ENCODE data around the gene DCC. TPM values are rescaled to one million over a fixed set of nuclear protein-coding genes. Genes with fewer than 3 reads are reported as not detected.

Gene DCC
- total RNA-seq, 1 donor from 2014 or later: not detected

DNA sequence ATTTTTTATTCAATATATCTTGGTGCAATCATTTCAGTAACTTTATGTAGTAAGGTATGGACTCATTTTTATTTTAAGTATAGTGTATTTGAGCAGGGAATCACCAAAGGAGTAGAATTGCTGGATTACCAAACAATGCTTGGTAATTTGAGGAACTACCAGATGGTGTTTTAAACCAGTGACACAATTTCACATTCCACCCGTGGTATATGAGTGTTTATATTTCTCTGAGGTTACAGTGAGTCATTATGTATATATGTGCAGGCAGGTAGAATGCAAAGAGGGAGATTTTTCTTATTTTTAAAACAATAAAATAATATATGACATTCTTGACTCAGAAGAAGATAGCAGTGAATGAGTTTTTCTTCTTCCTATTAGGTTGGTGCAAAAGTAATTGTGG is 596.9 kb downstream of the DCC start:
- TF ChIP-seq, protein P1, sequence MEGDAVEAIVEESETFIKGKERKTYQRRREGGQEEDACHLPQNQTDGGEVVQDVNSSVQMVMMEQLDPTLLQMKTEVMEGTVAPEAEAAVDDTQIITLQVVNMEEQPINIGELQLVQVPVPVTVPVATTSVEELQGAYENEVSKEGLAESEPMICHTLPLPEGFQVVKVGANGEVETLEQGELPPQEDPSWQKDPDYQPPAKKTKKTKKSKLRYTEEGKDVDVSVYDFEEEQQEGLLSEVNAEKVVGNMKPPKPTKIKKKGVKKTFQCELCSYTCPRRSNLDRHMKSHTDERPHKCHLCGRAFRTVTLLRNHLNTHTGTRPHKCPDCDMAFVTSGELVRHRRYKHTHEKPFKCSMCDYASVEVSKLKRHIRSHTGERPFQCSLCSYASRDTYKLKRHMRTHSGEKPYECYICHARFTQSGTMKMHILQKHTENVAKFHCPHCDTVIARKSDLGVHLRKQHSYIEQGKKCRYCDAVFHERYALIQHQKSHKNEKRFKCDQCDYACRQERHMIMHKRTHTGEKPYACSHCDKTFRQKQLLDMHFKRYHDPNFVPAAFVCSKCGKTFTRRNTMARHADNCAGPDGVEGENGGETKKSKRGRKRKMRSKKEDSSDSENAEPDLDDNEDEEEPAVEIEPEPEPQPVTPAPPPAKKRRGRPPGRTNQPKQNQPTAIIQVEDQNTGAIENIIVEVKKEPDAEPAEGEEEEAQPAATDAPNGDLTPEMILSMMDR (conservative IDR thresholded peaks at IDR 0.05; ENCODE audit: low read depth, low read length): no peak
- H3K4me3 ChIP-seq (ENCODE audit: low read depth, low read length): no peak overlapping the region
- DNase-seq (ENCODE audit: low read depth): no peak

- DNase-seq (ENCODE audit: low read depth): no peak
- no peak overlapping the region for H3K4me3 ChIP-seq (ENCODE audit: low read depth, low read length)
- TF ChIP-seq, protein P1 (conservative IDR thresholded peaks at IDR 0.05; ENCODE audit: low read depth, low read length): no peak
Observed at GRCh38 chr18:52937840-52938239, 597.8 kb downstream of the DCC start.

DNA sequence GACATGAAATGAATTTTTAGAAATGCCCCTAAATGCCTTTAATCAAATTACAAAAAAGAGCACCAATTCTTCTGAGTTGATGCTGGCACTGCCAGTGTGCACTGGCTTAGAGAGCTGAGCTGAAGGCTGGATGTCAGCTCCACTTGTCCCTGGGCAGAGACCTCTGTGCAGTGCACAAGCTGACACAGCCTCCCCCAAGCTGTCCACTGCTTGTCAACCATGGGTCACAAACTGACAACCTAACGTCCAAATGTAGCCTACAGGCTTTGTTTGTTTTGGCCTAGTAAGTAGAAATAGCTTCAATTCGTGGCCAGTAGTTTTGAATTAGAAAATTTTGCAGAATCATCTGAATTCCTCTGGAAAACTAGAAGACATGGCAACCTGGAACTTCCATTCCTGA is 605.6 kb downstream of the DCC start:
- TF ChIP-seq, protein P1 (conservative IDR thresholded peaks at IDR 0.05; ENCODE audit: low read depth, low read length): no peak
- H3K4me3 ChIP-seq (ENCODE audit: low read depth, low read length): no peak overlapping the region

GRCh38 chr18:52948868-52949444 is 609.0 kb downstream of the DCC start:
- no peak overlapping the region for H3K4me3 ChIP-seq (ENCODE audit: low read depth, low read length)
- TF ChIP-seq, protein P1 (conservative IDR thresholded peaks at IDR 0.05; ENCODE audit: low read depth, low read length): no peak
- no peak for DNase-seq (ENCODE audit: low read depth)

More for the DNA sequence above, 605.6 kb downstream of the DCC start:
- no peak for DNase-seq (ENCODE audit: low read depth)

DNA sequence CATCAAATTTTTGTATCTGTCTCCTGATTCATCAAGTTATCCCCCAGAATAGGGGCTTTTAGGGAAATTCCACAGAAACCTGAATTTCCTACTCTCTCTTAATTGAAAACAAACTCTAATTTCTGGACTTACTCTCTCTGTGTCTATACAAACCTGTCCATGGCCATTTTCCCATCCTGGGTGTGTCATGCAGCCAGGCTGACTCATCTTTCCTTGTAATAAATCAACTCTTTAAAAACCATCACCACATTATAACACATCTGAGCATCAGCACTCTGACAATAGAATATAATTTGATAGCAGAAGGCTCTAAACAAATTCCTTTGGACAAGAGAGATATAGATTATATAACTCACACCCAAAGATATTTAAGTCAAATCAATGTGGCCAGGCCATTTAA is 610.2 kb downstream of the DCC start:
- TF ChIP-seq, protein P1 (conservative IDR thresholded peaks at IDR 0.05; ENCODE audit: low read depth, low read length): no peak
- DNase-seq (ENCODE audit: low read depth): no peak
- no peak overlapping the region for H3K4me3 ChIP-seq (ENCODE audit: low read depth, low read length)

DNA sequence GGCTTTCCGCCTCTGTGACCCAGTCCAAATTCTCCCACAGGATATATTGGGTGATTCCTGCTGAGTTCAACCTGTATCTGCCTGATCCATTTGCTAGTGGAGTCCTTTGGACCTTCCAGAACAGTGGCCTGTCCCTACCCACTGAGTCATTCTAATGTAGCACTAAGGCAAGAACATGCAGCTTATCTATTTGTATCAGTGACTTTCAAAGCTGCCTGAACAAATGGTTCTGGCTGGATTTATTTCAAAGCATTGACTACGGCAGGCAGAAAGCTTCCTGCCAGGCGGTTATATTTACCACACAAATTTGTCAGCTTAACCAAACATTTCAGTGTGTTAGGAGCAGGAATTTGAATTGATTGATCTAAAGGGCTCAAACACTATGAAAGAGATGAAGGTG is 613.4 kb downstream of the DCC start:
- DNase-seq (ENCODE audit: low read depth): no peak
- TF ChIP-seq, protein P1 (conservative IDR thresholded peaks at IDR 0.05; ENCODE audit: low read depth, low read length): no peak
- H3K4me3 ChIP-seq (ENCODE audit: low read depth, low read length): no peak overlapping the region

DNA sequence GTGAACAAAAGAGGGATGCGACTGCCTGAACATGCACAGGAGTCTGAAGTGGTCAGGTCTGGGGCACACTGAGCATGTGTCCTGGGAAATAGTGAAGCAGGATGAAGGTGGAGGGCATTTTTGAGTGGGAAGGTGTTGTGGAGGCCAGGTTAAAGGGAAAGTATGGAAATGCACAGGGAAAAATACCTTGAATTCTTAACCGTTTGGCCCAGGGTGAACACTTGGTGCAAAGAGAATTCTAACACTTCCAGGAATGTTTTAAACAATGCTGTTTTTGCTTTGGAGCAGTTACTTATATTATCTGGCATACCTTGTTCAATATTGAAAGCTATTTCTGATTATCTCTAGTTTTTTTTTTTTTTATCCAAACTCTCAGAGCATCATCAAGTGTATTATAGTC is 623.5 kb downstream of the DCC start:
- no peak overlapping the region for H3K4me3 ChIP-seq (ENCODE audit: low read depth, low read length)
- DNase-seq (ENCODE audit: low read depth): no peak
- TF ChIP-seq, protein P1 (conservative IDR thresholded peaks at IDR 0.05; ENCODE audit: low read depth, low read length): no peak

All from epithelial cell of proximal tubule (primary cell).